Measurements from ENCODE around the gene STK25.

The STK25 gene

DNA sequence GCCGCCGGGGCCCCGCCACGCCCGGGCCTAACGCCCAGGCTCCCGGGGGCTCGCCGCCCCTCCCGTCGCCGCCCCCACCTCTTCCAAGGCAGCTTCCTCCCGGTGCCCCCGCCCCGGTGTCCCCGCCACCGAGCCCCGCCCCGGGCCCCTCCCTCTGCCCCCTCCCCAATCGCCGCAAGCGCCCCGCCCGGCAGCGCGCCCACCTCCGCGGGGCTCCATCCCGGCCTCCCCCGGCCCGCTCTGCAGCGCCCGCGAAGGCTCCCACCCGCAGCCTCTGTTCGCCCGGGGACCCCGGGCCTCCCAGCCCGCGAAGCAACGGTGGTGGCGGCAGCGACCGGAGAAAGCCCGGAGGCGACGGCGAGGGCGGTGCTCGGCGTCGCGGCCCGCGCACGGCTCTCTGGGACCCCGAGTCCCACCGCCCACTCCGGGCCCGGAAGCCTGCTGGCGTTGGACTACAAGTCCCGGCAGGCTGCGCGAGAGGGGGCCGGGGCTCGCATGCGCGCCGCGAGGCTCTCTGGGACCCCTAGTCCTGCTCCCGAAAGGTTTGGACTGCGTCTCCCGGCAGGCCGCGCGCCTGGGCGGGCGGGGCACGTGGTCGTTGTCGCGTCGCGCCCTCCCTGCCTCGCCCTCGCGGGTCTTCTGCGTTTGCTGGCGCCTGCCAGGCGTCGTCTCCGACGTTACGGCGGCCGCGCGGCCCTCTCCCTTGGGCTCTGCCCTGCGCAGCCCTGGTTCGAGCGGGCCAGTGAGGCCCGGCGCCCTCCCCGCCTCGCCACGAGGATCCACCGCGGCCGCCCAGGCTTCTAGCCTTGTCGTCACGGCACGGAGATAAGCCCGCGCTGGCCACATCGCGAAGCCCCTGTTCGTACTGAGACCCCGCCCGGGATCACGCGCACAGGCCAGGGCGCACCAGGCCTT lies at the start of gene STK25:
STK25 (minus strand) TSS at position 345 of the 915 bp plus-strand sequence. CDS start 549 bp downstream, outside the sequence.
- Mint-ChIP-seq H3K4me3 (peak within 1 kb of the TSS; percentile 79), H3K9me3 (no peaks in the 10 kb centered on the region), H3K36me3 (ENCODE audit: insufficient read depth) (peaks cover 1% of the 10 kb centered on the region), H3K27ac (ENCODE audit: low read depth) (peak within 1 kb of the TSS; percentile 81), H3K4me1 (peaks cover 29% of the 10 kb centered on the region), H3K27me3 (no peaks in the 10 kb centered on the region)
- peak; percentile 91 to 95 for DNase-seq (ENCODE audit: low spot score in 2 of 2)
- ATAC-seq (replicated peaks; ENCODE audit: extremely low read depth, poor library complexity, severe bottlenecking), result peak; percentile 97

DNA sequence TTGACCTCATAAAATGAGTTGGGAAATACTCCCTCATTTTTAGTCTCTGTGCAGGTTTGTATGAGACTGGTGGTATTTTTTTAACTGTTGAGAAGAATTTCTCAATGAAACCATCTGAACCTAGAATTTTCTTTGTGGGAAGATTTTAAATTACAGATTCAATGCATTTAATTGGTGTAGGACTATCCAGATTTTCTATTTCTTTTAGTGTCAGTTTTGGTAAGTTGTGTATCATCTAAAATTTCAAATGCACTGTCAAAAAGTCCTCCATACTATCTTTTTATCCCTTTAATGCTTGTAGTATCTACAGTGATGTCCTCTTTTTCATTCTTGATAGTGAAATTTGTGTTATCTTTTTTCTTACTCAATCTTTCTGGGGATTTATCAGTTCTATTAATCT lies 48.4 kb upstream of the STK25 start:
- H3K36me3 Mint-ChIP-seq (ENCODE audit: insufficient read depth), result peaks cover 1% of the 10 kb centered on the region
- no peak overlapping the region for H3K27ac Mint-ChIP-seq (ENCODE audit: low read depth)
- no peaks in the 10 kb centered on the region for H3K9me3 Mint-ChIP-seq
- H3K4me1 Mint-ChIP-seq, result peaks cover 4% of the 10 kb centered on the region
- DNase-seq (ENCODE audit: low spot score in 2 of 2) (no peak), ATAC-seq (replicated peaks; ENCODE audit: extremely low read depth, poor library complexity, severe bottlenecking) (no peak)
- no peak overlapping the region for H3K4me3 Mint-ChIP-seq
- H3K27me3 Mint-ChIP-seq, result peaks cover 54% of the 10 kb centered on the region

DNA sequence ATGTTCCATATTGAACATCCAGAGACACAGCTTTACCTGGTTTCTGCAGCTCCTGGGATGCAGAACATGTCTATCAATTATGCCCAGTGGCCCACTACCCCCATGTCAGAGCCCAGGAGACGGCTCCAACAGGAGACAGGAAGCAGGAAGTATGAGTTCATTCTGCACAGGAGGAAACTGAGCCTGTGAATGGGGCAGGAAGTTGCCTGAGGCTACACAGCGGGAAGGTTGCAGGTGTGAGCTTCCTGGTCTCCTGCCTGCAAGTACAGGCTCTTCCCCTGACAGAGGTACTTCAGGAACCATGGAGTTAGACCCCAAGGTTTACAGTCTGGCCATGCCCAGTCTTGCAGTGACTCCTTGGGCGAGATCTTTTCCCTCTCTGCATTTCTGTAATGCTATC lies 47.3 kb upstream of the STK25 start:
- H3K9me3 Mint-ChIP-seq, result no peaks in the 10 kb centered on the region
- ATAC-seq (replicated peaks; ENCODE audit: extremely low read depth, poor library complexity, severe bottlenecking), result no peak
- peaks cover 61% of the 10 kb centered on the region for H3K27me3 Mint-ChIP-seq
- no peak overlapping the region for H3K27ac Mint-ChIP-seq (ENCODE audit: low read depth)
- H3K36me3 Mint-ChIP-seq (ENCODE audit: insufficient read depth), result peaks cover 1% of the 10 kb centered on the region
- H3K4me3 Mint-ChIP-seq, result no peak overlapping the region
- H3K4me1 Mint-ChIP-seq, result peaks cover 4% of the 10 kb centered on the region
- DNase-seq (ENCODE audit: low spot score in 2 of 2), result no peak

DNA sequence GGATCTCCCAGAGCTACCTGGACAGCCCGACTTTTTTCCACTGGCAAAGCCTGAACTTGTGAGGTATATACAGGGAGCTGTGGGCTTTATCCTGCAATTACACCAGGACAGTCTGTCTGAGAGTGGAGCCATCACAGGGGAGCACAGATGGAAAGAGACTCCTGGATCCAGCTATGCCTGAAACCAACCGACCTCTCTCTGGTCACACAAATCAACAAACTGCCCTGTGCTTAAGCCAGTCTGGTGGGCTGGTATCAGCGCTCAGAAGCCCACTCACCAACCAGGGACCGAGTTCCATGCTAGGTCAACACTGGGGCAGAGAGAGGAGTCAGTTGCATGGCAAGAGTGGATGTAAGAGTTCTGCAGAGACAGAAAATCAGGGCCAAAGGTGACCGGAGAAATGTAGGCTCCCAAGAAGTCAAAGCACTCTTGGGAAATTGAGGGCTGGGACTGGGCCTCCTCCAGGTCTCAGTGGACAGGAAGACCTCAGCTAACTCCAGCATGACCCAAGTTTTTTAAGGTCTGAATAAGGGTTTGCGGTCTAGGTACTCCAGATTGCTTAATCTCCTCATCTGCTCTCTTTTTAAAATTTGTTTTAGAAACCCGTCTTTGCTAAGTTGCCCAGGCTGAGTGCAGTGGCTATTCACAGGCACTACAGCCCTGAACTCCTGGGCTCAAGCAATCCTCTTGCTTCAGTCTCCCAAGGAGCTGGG lies 46.4 kb upstream of the STK25 start:
- Mint-ChIP-seq H3K27ac (ENCODE audit: low read depth) (no peak overlapping the region), H3K36me3 (ENCODE audit: insufficient read depth) (peaks cover 1% of the 10 kb centered on the region), H3K4me1 (peaks cover 4% of the 10 kb centered on the region), H3K4me3 (no peak overlapping the region), H3K27me3 (peaks cover 52% of the 10 kb centered on the region), H3K9me3 (no peaks in the 10 kb centered on the region)
- ATAC-seq (replicated peaks; ENCODE audit: extremely low read depth, poor library complexity, severe bottlenecking) (no peak), DNase-seq (ENCODE audit: low spot score in 2 of 2) (no peak)

DNA sequence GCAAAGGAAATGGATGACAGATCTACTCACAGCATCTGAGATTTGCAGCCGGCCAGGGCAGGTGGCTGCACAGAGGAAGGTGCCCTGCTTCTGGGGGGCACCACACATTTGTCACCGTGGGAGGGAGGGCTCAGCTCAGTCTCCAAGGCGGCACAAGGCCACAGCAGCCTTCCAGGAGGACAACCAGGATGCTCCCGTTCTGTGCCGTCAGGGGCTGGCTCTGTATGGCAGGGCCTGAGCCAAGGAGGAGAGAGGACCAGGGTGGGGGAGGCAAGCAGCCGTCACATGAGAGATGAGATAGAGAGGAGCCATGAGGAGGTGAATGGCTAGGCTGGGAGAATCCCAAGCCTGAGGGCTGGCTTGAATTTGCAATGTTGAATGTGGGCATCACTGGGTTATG lies 45.6 kb upstream of the STK25 start:
- peaks cover 50% of the 10 kb centered on the region for H3K27me3 Mint-ChIP-seq
- no peak overlapping the region for H3K4me3 Mint-ChIP-seq
- no peak for DNase-seq (ENCODE audit: low spot score in 2 of 2)
- peaks cover 1% of the 10 kb centered on the region for H3K36me3 Mint-ChIP-seq (ENCODE audit: insufficient read depth)
- peaks cover 4% of the 10 kb centered on the region for H3K4me1 Mint-ChIP-seq
- ATAC-seq (replicated peaks; ENCODE audit: extremely low read depth, poor library complexity, severe bottlenecking), result no peak
- no peak overlapping the region for H3K27ac Mint-ChIP-seq (ENCODE audit: low read depth)
- no peaks in the 10 kb centered on the region for H3K9me3 Mint-ChIP-seq

DNA sequence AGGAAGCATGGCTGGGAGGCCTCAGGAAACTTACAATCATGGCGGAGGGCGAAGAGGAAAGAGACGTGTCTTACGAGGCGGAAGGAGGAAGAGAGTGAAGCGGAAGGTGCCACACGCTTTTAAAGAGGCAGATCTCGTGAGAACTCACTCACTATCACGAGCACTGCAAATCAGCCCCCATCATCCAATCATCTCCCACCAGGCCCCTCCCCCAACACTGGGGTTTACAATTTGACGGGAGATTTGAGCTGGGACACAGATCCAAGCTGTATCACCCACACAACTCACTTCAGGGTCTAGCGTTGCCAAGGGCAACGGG lies 45.1 kb upstream of the STK25 start:
- ATAC-seq (replicated peaks; ENCODE audit: extremely low read depth, poor library complexity, severe bottlenecking) (no peak), DNase-seq (ENCODE audit: low spot score in 2 of 2) (no peak)
- Mint-ChIP-seq H3K36me3 (ENCODE audit: insufficient read depth) (peaks cover 1% of the 10 kb centered on the region), H3K4me1 (peaks cover 4% of the 10 kb centered on the region), H3K9me3 (no peaks in the 10 kb centered on the region), H3K27ac (ENCODE audit: low read depth) (no peak overlapping the region), H3K4me3 (no peak overlapping the region), H3K27me3 (peaks cover 49% of the 10 kb centered on the region)

DNA sequence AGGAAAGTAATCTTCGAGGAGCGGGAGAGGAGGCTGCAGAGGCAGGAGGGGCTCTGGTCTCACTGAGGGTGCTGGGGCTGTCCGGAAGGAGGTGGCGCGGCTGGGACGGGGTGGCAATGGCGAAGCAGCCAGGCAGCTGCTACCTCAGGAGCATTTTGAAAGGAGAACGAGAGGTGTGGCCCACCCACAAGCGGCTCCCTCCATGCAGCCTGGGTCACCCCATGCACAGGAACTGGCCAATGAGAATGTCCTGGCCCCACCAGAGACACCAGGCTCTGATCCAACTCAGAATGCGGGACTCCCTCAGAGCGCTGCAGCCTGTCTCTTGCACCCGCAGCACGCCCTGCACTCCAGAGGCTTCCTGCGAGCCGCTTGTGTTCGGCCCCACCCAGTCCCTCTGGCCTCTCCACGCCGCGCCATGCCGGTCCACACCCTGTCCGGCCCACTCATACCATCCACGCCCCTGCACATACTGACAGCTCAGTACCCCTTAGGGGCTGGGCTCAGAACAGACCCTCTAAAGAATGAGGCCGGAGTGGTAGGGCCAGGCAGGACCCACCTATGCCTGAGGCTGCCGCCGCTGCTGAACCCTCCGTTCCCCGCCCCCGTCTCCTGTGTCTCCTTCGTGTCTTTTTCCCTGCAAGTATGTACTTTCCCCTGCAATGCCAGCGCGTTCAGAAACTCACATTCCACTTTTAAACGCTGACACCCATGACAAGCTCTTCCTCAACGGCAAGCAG lies 43.8 kb upstream of the STK25 start:
- ATAC-seq (replicated peaks; ENCODE audit: extremely low read depth, poor library complexity, severe bottlenecking) (no peak), DNase-seq (ENCODE audit: low spot score in 2 of 2) (no peak)
- H3K27me3 Mint-ChIP-seq, result peaks cover 36% of the 10 kb centered on the region
- no peak overlapping the region for H3K27ac Mint-ChIP-seq (ENCODE audit: low read depth)
- peaks cover 1% of the 10 kb centered on the region for H3K36me3 Mint-ChIP-seq (ENCODE audit: insufficient read depth)
- no peak overlapping the region for H3K4me3 Mint-ChIP-seq
- H3K4me1 Mint-ChIP-seq, result peaks cover 4% of the 10 kb centered on the region
- H3K9me3 Mint-ChIP-seq, result no peaks in the 10 kb centered on the region

DNA sequence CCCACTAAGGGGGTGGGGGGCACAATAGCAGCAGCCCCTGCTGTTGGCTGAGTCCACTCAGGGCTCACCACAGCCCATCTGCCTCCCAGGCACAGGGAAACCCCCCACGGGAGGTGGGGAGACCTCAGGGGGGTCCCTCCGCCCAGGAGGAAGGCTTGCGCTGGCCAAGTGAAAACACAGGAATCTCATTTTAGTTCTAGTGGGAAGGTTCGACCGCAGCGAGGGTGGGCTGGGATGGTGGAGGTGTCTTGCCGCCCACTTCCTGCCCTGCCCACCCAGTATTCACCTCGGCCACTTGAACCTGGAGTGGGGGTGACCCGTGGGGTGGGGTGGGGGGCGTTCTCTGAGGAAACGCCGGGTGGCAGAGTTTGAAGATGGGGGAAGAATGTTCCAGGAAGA lies 43.2 kb upstream of the STK25 start:
- H3K36me3 Mint-ChIP-seq (ENCODE audit: insufficient read depth), result peaks cover 1% of the 10 kb centered on the region

DNA sequence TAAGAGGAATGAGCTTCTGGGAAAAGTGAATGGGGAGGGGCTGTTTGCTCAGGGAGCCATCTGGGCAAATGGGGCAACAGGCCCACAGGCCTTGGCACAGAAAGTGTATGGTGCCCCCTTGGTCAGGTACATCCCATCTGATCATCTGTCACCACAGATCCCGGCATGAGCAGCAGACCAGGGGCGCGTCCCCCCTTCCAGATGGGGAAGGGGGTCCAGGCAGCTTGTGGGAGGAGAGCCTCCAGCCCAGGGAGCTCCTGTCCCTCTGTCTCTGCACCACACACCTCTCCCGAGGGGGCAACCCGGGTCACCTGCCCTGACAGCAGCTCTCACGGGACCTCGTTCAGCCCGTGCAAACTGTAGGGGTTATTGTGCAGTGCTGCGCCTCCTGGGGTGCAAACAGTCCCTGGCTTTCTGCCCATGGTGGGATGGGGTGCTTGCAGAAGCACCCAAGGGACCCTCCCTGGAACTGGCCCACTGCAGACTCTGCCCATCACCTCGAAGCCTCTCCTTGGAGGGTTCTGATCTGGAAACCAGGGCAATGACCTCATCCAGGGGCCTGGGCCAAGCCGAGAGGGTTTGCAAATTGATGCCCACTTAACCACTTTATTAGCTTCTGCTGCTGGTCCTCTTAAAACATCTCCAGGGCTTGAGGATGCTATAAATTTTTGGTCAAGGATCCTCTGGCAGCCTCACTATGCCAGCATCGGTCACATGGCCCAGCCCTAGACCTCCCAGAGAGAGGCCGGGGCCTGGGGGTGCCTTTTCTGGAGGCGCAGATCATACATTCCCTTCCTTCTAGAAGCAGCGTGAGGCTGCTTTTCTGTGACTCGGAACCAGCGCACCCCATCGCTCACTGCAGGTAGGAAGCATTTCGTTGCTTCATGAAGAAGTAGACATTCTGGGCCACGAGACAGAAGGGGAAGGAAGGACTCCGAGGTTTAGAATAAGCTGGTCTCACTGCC lies 42.5 kb upstream of the STK25 start:
- Mint-ChIP-seq H3K36me3 (ENCODE audit: insufficient read depth) (peaks cover 1% of the 10 kb centered on the region), H3K27me3 (peaks cover 32% of the 10 kb centered on the region), H3K27ac (ENCODE audit: low read depth) (no peak overlapping the region), H3K4me3 (no peak overlapping the region), H3K4me1 (peaks cover 4% of the 10 kb centered on the region), H3K9me3 (no peaks in the 10 kb centered on the region)
- DNase-seq (ENCODE audit: low spot score in 2 of 2), result no peak
- no peak for ATAC-seq (replicated peaks; ENCODE audit: extremely low read depth, poor library complexity, severe bottlenecking)

More for the DNA sequence above, 43.2 kb upstream of the STK25 start:
- H3K27me3 Mint-ChIP-seq, result peaks cover 32% of the 10 kb centered on the region
- H3K9me3 Mint-ChIP-seq, result no peaks in the 10 kb centered on the region
- DNase-seq (ENCODE audit: low spot score in 2 of 2) (no peak), ATAC-seq (replicated peaks; ENCODE audit: extremely low read depth, poor library complexity, severe bottlenecking) (no peak)
- no peak overlapping the region for H3K27ac Mint-ChIP-seq (ENCODE audit: low read depth)
- H3K4me1 Mint-ChIP-seq, result peaks cover 4% of the 10 kb centered on the region
- no peak overlapping the region for H3K4me3 Mint-ChIP-seq

DNA sequence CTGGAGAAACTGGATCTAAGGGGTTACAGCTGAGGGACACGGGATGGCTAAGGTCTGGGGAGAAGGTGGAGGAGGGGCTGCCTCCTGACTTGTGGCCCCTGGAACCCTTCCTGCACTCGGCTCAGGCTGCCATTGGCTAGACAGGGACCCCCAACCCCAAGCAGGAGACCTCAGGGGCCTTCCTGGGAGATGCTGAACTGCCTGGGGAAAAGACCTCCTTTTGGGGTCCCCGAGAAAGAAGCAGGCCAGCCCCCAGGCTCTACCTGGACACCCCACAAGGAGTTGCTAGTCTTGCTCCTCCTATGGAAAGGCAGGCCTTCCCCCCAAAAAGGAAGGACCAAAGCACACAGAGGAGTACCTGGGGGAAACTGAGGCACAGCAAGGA lies 40.1 kb upstream of the STK25 start:
- no peak for DNase-seq (ENCODE audit: low spot score in 2 of 2)
- H3K36me3 Mint-ChIP-seq (ENCODE audit: insufficient read depth), result no peaks in the 10 kb centered on the region
- H3K27me3 Mint-ChIP-seq, result peaks cover 23% of the 10 kb centered on the region
- no peaks in the 10 kb centered on the region for H3K4me1 Mint-ChIP-seq
- no peak for ATAC-seq (replicated peaks; ENCODE audit: extremely low read depth, poor library complexity, severe bottlenecking)
- H3K27ac Mint-ChIP-seq (ENCODE audit: low read depth), result no peak overlapping the region
- no peaks in the 10 kb centered on the region for H3K9me3 Mint-ChIP-seq
- no peak overlapping the region for H3K4me3 Mint-ChIP-seq

DNA sequence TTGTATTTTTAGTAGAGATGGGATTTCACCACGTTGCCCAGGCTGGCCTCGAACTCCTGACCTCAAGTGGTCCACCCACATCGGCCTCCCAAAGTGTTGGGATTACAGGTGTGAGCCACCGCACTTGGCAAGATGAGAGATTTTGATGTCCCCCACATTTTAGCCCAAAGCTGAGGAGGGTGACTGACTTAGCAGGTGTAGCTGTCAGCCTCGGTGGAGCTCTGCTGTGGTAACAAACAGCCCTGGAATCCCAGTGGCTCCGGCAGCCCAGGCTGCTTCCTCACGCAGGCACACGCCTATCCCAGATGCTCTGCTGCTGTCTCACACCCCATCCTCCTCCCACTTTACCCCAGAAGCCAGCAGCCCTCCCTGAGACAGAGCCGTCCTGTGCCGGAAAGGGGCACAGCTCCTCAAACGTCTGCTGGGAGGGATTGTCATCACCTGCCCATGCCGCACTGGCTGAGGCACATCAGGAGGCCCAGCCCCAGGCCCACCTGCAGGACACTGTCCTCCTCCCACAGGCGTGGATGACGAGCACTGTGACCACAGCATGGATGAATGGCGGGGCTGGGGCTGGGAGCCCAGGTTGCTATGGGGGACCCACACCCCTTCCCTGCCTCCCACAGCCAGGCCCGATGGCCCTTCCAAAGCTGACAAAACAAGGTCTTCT lies 39.5 kb upstream of the STK25 start:
- Mint-ChIP-seq H3K27ac (ENCODE audit: low read depth) (no peak overlapping the region), H3K4me1 (no peaks in the 10 kb centered on the region), H3K9me3 (no peaks in the 10 kb centered on the region), H3K36me3 (ENCODE audit: insufficient read depth) (no peaks in the 10 kb centered on the region), H3K4me3 (no peak overlapping the region), H3K27me3 (peaks cover 18% of the 10 kb centered on the region)
- ATAC-seq (replicated peaks; ENCODE audit: extremely low read depth, poor library complexity, severe bottlenecking), result no peak
- DNase-seq (ENCODE audit: low spot score in 2 of 2), result no peak

All from central memory CD8-positive, alpha-beta T cell (primary cell).